ENCODE measurements around the gene TMEM225.

- no peak for TF ChIP-seq CTCF (IDR thresholded peaks at IDR 0.05)
- TF ChIP-seq POLR2A (IDR thresholded peaks at IDR 0.05): no peak
- TF ChIP-seq EP300 (IDR thresholded peaks at IDR 0.05): no peak
These were observed 44.3 kb downstream of the TMEM225 start for GRCh38 chr11:123841174-123841573.
